Kidney (tissue), 14 donors: ENCODE results near the gene ERBB4. TPM values are rescaled to one million over a fixed set of nuclear protein-coding genes. Genes with fewer than 3 reads are reported as not detected.

Experiments
- DNase-seq, 5 donors: peaks; one replicate each; pipeline ENCODE4 v3.0.0-alpha.2; 2013 to 2020
- FAIRE-seq: peaks from 2 replicates; lab custom pipeline; 2012; peaks lifted over from hg19 to GRCh38; lab: Jason Lieb, UNC
- H3K27ac ChIP-seq, 2 donors: one replicate each; pipeline ENCODE4 v1.7.0; 2013; ENCODE audit warnings: low read depth in 2 of 2, low read length in 2 of 2, inconsistent platforms in 1 of 2
- H3K27me3 ChIP-seq: one replicate; pipeline ENCODE4 v1.7.1; 2013; ENCODE audit warnings: low read length, inconsistent platforms; ENCODE audit not compliant: control insufficient read depth, insufficient read depth
- H3K36me3 ChIP-seq, 3 donors: one replicate each; pipeline versions ENCODE4 v1.7.0 to v1.7.1; 2013; ENCODE audit warnings: low read length in 3 of 3, control low read depth in 1 of 3, inconsistent platforms in 1 of 3; ENCODE audit not compliant: insufficient read depth in 3 of 3, control insufficient read depth in 2 of 3
- H3K4me1 ChIP-seq, 3 donors: one replicate each; pipeline versions ENCODE4 v1.7.0 to v1.7.1; 2013; ENCODE audit warnings: low read length in 3 of 3, inconsistent platforms in 1 of 3, low read depth in 1 of 3; ENCODE audit not compliant: control insufficient read depth in 2 of 3, insufficient read depth in 2 of 3
- H3K4me3 ChIP-seq, 3 donors: one replicate each; pipeline versions ENCODE4 v1.7.0 to v1.8.1; 2013; ENCODE audit warnings: low read length in 3 of 3, control low read depth in 1 of 3, inconsistent platforms in 1 of 3
- H3K9ac ChIP-seq, 3 donors: one replicate each; pipeline versions ENCODE4 v1.7.0 to v1.7.1; 2013; ENCODE audit warnings: low read length in 3 of 3, control low read depth in 1 of 3, inconsistent platforms in 1 of 3
- H3K9me3 ChIP-seq, 3 donors: one replicate each; pipeline versions ENCODE4 v1.7.0 to v1.7.1; 2013; ENCODE audit warnings: low read length in 3 of 3, control low read depth in 1 of 3, inconsistent platforms in 1 of 3; ENCODE audit not compliant: control insufficient read depth in 2 of 3, insufficient read depth in 1 of 3
- intact Hi-C: fragments of 100-400 bp; cut with DNase I; formaldehyde crosslinking; loops from one replicate; pipeline ENCODE4 v1.11.1; 2022
- polyA plus RNA-seq: library from polyadenylated mRNA; stranded (reverse); fragments of 350-450 nt; fragmentation: Illumina TruSeq; extraction: RNeasy Lipid Tissue Mini Kit (QIAGEN cat#74804); gene quantifications from one replicate; pipeline ENCODE4 v1.2.3, GENCODE V29; 2014; ENCODE audit warnings: low read depth, low replicate concordance; ENCODE audit not compliant: insufficient read depth
- total RNA-seq: library from RNA; stranded (reverse); fragmentation: NEBNext Ultra II Directional; extraction: Animal tissue kit (Norgen Biotek cat#: 25700); gene quantifications from one replicate; pipeline ENCODE4 v1.2.1, GENCODE V29; 2021
- TF ChIP-seq, protein P1 (sequence below): IDR thresholded peaks from 3 replicates; pipeline ENCODE4 v1.5.1; 2012; ENCODE audit warnings: mild to moderate bottlenecking, moderate library complexity, borderline replicate concordance; ENCODE audit not compliant: insufficient read depth; ENCODE audit errors: extremely low read depth
- donor health status: control.
- donor health status: control.
- donor health status: control.
- donor health status: control.
- donor health status: control.
- donor health status: DM: yes; HTN: yes; CAD: no.
- donor health status: Normal renal cell carcinoma (clear cell type).

Gene ERBB4
- total and polyA plus RNA-seq, 2 donors from 2014 or later, result 3.9 to 152 TPM

GRCh38 chr2:211881449-211881848 is 657.2 kb downstream of the ERBB4 start:
- Histone ChIP-seq H3K9ac (no peak overlapping the region), H3K27me3 (no peaks in the 10 kb centered on the region), H3K4me1 (no peaks in the 10 kb centered on the region), H3K36me3 (no peaks in the 10 kb centered on the region), H3K4me3 (no peak overlapping the region), H3K9me3 (no peaks in the 10 kb centered on the region), H3K27ac (no peak overlapping the region)
- TF ChIP-seq, protein P1, sequence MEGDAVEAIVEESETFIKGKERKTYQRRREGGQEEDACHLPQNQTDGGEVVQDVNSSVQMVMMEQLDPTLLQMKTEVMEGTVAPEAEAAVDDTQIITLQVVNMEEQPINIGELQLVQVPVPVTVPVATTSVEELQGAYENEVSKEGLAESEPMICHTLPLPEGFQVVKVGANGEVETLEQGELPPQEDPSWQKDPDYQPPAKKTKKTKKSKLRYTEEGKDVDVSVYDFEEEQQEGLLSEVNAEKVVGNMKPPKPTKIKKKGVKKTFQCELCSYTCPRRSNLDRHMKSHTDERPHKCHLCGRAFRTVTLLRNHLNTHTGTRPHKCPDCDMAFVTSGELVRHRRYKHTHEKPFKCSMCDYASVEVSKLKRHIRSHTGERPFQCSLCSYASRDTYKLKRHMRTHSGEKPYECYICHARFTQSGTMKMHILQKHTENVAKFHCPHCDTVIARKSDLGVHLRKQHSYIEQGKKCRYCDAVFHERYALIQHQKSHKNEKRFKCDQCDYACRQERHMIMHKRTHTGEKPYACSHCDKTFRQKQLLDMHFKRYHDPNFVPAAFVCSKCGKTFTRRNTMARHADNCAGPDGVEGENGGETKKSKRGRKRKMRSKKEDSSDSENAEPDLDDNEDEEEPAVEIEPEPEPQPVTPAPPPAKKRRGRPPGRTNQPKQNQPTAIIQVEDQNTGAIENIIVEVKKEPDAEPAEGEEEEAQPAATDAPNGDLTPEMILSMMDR, result no peak
- intact Hi-C loops, result no loop called here
- DNase-seq (no peak), FAIRE-seq (no peak)

DNA sequence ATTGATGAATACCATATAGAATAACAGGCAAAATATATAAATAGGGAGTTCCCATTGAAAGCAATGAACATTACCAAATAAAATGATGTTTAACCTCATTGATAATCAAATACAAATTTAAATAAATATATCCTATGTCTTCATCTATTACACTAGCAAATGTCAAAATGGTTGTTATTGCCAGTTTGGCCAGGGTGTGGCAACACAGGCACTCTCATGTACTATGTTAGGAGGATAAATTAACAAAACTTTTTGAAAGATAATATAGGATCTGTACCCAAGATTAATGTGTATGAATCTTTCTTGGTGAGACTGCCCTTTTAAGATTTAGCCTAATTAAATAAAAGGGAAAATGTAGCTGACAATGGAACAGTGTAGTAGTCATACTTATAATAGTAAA is 659.3 kb downstream of the ERBB4 start:
- FAIRE-seq (no peak), DNase-seq (peak in 1 of 5 donors; percentile 14)
- no peak overlapping the region for H3K27ac ChIP-seq
- H3K9me3 ChIP-seq, result no peaks in the 10 kb centered on the region
- no peaks in the 10 kb centered on the region for H3K27me3 ChIP-seq
- intact Hi-C loops, result no loop called here
- TF ChIP-seq, protein P1, result no peak
- H3K9ac ChIP-seq, result no peak overlapping the region
- H3K4me3 ChIP-seq, result no peak overlapping the region
- H3K4me1 ChIP-seq, result no peaks in the 10 kb centered on the region
- H3K36me3 ChIP-seq, result no peaks in the 10 kb centered on the region

DNA sequence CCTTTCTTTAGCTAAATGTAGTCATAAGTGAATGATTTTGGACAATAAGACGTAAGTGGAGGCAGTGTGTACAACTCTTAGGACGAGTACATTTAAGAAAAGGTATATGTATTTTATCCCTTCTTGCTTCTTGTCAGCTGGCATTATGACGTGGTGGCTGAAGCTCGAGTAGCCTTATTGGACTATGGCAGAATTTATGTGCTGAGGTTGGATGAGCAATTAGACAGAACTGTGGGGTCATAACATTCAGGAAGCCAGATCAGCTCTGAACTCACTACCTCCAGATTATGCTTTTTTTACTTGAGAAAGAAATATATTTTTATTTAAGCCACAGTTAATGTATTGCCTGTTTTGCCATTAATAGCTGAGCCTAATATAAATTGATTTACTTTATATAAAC is 661.5 kb downstream of the ERBB4 start:
- Histone ChIP-seq H3K27me3 (no peaks in the 10 kb centered on the region), H3K4me3 (no peak overlapping the region), H3K36me3 (no peaks in the 10 kb centered on the region), H3K27ac (no peak overlapping the region), H3K9me3 (no peaks in the 10 kb centered on the region), H3K9ac (no peak overlapping the region), H3K4me1 (no peaks in the 10 kb centered on the region)
- TF ChIP-seq, protein P1, result no peak
- no peak for DNase-seq
- intact Hi-C loops, result no loop called here
- FAIRE-seq, result no peak

GRCh38 chr2:211875488-211875887 is 663.1 kb downstream of the ERBB4 start:
- H3K27me3 ChIP-seq, result no peaks in the 10 kb centered on the region
- DNase-seq, result no peak
- TF ChIP-seq, protein P1, result no peak
- no peak overlapping the region for H3K27ac ChIP-seq
- H3K9me3 ChIP-seq, result no peaks in the 10 kb centered on the region
- intact Hi-C loops, result no loop called here
- H3K4me3 ChIP-seq, result no peak overlapping the region
- no peaks in the 10 kb centered on the region for H3K36me3 ChIP-seq
- FAIRE-seq, result no peak
- H3K4me1 ChIP-seq, result no peaks in the 10 kb centered on the region
- H3K9ac ChIP-seq, result no peak overlapping the region
